ENCODE results near the gene DACT2. TPM values are rescaled to one million over a fixed set of nuclear protein-coding genes. Genes with fewer than 3 reads are reported as not detected.

The DACT2 gene
- total RNA-seq, result not detected in 2 replicates

GRCh38 chr6:168319279-168320111 is at the start of gene DACT2:
Gene DACT2, minus strand, starts transcription at chr6:168319777. Its CDS starts 144 bp downstream, at chr6:168319633.

Other genes with a start within 250 kb of the DACT2 start
- gene FRMD1, start 240.6 kb downstream of the DACT2 start, total RNA-seq, result under 0.01 TPM in 1 of 2 replicates, not detected in the other
- gene SMOC2, start 121.4 kb upstream of the DACT2 start, total RNA-seq, result not detected in 2 replicates